Adrenal gland (tissue), 12 donors: Measurements from ENCODE around the gene SIKE1. TPM values are rescaled to one million over a fixed set of nuclear protein-coding genes. Genes with fewer than 3 reads are reported as not detected.

ENCODE experiments used
- DNase-seq, 7 donors: peaks; one replicate each; pipeline ENCODE4 v3.0.0-alpha.2; 2019 to 2020
- H3K27ac ChIP-seq, 5 donors: fragments of 200-600 bp; sonication (generic) in 4 of 5; 1 replicate in 3 of 5; 2 replicates in 2 of 5; pipeline versions ENCODE4 v1.5.1 to v1.8.0; 2016 to 2020; ENCODE audit warnings: mild to moderate bottlenecking in 1 of 5
- H3K27me3 ChIP-seq: fragments of 200-600 bp; 2 replicates; pipeline ENCODE4 v1.8.0; 2021
- H3K36me3 ChIP-seq, 2 donors: fragments of 200-600 bp; replicated peaks in 1 of 2; 1 replicate in 1 of 2; 2 replicates in 1 of 2; pipeline versions ENCODE4 v1.5.1 to v1.8.0; 2018 to 2022
- H3K4me1 ChIP-seq, 2 donors: fragments of 200-600 bp; replicated peaks in 1 of 2; 1 replicate in 1 of 2; 2 replicates in 1 of 2; pipeline versions ENCODE4 v1.5.1 to v1.8.0; 2018 to 2021
- H3K4me3 ChIP-seq, 4 donors: fragments of 200-600 bp; sonication (generic) in 3 of 4; one replicate each; pipeline ENCODE4 v1.5.1; 2016 to 2018
- H3K9me3 ChIP-seq, 3 donors: fragments of 200-600 bp; sonication (generic) in 1 of 3; replicated peaks in 1 of 3; 1 replicate in 2 of 3; 2 replicates in 1 of 3; pipeline versions ENCODE4 v1.5.1 to v1.8.0; 2016 to 2021
- CTCF ChIP-seq, 6 experiments: fragments of 450-650 bp in 4 of 6; fragments of 200-600 bp in 2 of 6; sonication (generic) in 1 of 6; IDR thresholded peaks; 1 replicate in 5 of 6; 2 replicates in 1 of 6; pipeline versions ENCODE4 v1.5.1 to v1.8.0; 2016 to 2021; ENCODE audit warnings: antibody characterized with exemption in 6 of 6, mild to moderate bottlenecking in 2 of 6, moderate library complexity in 1 of 6
- POLR2A ChIP-seq, 2 donors: fragments of 450-650 bp; IDR thresholded peaks; one replicate each; pipeline ENCODE4 v1.6.1; 2017; ENCODE audit warnings: antibody characterized with exemption in 2 of 2, mild to moderate bottlenecking in 2 of 2, moderate library complexity in 1 of 2
- WGBS, 4 donors: extraction: QIAGEN DNeasy Blood & Tissue Kit in 2 of 4; methylation state at CpG; one replicate each; pipeline versions ENCODE4 v1.1.5 to v1.1.7; 2013 to 2017; 5-methylcytosine and 5-hydroxymethylcytosine counted together
- intact Hi-C, 2 donors: fragments of 100-400 bp; cut with DNase I; formaldehyde crosslinking; loops; one replicate each; pipeline versions ENCODE4 v1.14.1 to v1.15.0; 2022 to 2023
- polyA plus RNA-seq, 3 donors: library from polyadenylated mRNA; stranded (reverse); fragments of 200-250 nt in 2 of 3; fragments of 350-450 nt in 1 of 3; fragmentation: Illumina TruSeq in 1 of 3; extraction: RNeasy Lipid Tissue Mini Kit (QIAGEN cat#74804) in 1 of 3; gene quantifications; one replicate each; pipeline ENCODE4 v1.2.3, GENCODE V29; 2013 to 2014
- total RNA-seq, 9 donors: library from RNA; depleted of rRNA in 4 of 9; stranded (reverse); fragments of >200 nt in 4 of 9; fragments of 120-200 nt in 1 of 9; fragmentation: NEBNext Ultra II Directional in 1 of 9; extraction: Animal tissue kit (Norgen Biotek cat#: 25700) in 1 of 9; gene quantifications; one replicate each; pipeline versions ENCODE4 v1.1.0 to v1.2.4, GENCODE V29; 2013 to 2023
- donor health status: healthy with polysubstance abuse.
- donor health status: Bipolar disorder and iron deficiency.
- donor health status: DM: yes; HTN: yes; CAD: no.
- donor health status: DM: no; HTN: no; CAD: no.
- donor health status: DM: no; HTN: no; CAD: no.
- donor health status: DM: yes; HTN: yes; CAD: no.

Gene SIKE1
- total and polyA plus RNA-seq, 12 donors = 9.9 to 91.2 (median 33.0) TPM

- intact Hi-C loops = no loop called here
- Histone ChIP-seq H3K4me3 (no peak overlapping the region), H3K4me1 (no peaks in the 10 kb centered on the region), H3K36me3 (peaks cover 0 to 94% of the 10 kb centered on the region in 2 donors), H3K27ac (no peak overlapping the region), H3K9me3 (no peaks in the 10 kb centered on the region), H3K27me3 (no peaks in the 10 kb centered on the region)
- WGBS, 4 donors = 77 to 90% (median 85%) methylated on average over 2 of the region's 2 CpGs
- no peak for DNase-seq
- no peak for TF ChIP-seq POLR2A (IDR thresholded peaks at IDR 0.05)
- TF ChIP-seq CTCF (IDR thresholded peaks at IDR 0.05) = no peak
Observed at GRCh38 chr1:114728553-114728952, 51.9 kb downstream of the SIKE1 start.

- no peak overlapping the region for H3K27ac ChIP-seq
- no peak for TF ChIP-seq POLR2A (IDR thresholded peaks at IDR 0.05)
- TF ChIP-seq CTCF (IDR thresholded peaks at IDR 0.05) = no peak
- no peak for DNase-seq
- no peak overlapping the region for H3K4me3 ChIP-seq
- H3K4me1 ChIP-seq = no peaks in the 10 kb centered on the region
- H3K9me3 ChIP-seq = no peaks in the 10 kb centered on the region
- peaks cover 0 to 96% of the 10 kb centered on the region in 2 donors for H3K36me3 ChIP-seq
- no peaks in the 10 kb centered on the region for H3K27me3 ChIP-seq
- intact Hi-C loops = no loop called here
- WGBS, 4 donors = 79 to 92% (median 86%) methylated on average over 1 of the region's 1 CpG
Observed at GRCh38 chr1:114725230-114725629, 55.3 kb downstream of the SIKE1 start.

- Histone ChIP-seq H3K27ac (no peak overlapping the region), H3K27me3 (no peaks in the 10 kb centered on the region), H3K36me3 (peaks cover 0 to 97% of the 10 kb centered on the region in 2 donors), H3K4me1 (no peaks in the 10 kb centered on the region), H3K4me3 (no peak overlapping the region), H3K9me3 (no peaks in the 10 kb centered on the region)
- intact Hi-C loops = no loop called here
- WGBS, 4 donors = 85 to 100% (median 97%) methylated on average over 1 of the region's 1 CpG
- no peak for DNase-seq
- TF ChIP-seq POLR2A (IDR thresholded peaks at IDR 0.05) (no peak), CTCF (IDR thresholded peaks at IDR 0.05) (no peak)
Observed at GRCh38 chr1:114723915-114724314, 56.6 kb downstream of the SIKE1 start.

GRCh38 chr1:114723457-114723856 is 57.0 kb downstream of the SIKE1 start:
- no peak for DNase-seq
- H3K27ac ChIP-seq = no peak overlapping the region
- no peaks in the 10 kb centered on the region for H3K4me1 ChIP-seq
- no peaks in the 10 kb centered on the region for H3K9me3 ChIP-seq
- peaks cover 0 to 97% of the 10 kb centered on the region in 2 donors for H3K36me3 ChIP-seq
- H3K27me3 ChIP-seq = no peaks in the 10 kb centered on the region
- H3K4me3 ChIP-seq = no peak overlapping the region
- intact Hi-C loops = no loop called here
- 0 to 36% (median 1%) methylated on average over 1 of the region's 1 CpG for WGBS, 4 donors
- TF ChIP-seq POLR2A (IDR thresholded peaks at IDR 0.05) = no peak
- no peak for TF ChIP-seq CTCF (IDR thresholded peaks at IDR 0.05)
